NOMO-1 (cell line): ENCODE results near the gene RTP3.
A peak's percentile ranks its signal among the peaks of the same experiment; 100 is the strongest.

Source experiments
- DNase-seq, 2 experiments: peaks; one replicate each; lab custom pipeline; 2025; ENCODE audit not compliant: unreplicated experiment in 2 of 2; lab: John Stamatoyannopoulos, UW

Gene RTP3

GRCh38 chr3:46468753-46469600 lies 28.8 kb upstream of the RTP3 start:
- no peak for DNase-seq

GRCh38 chr3:46469680-46470357 lies 28.0 kb upstream of the RTP3 start:
- peak; percentile 40 to 44 for DNase-seq

- DNase-seq: no peak
These were observed 26.9 kb upstream of the RTP3 start for GRCh38 chr3:46470831-46471230.

GRCh38 chr3:46471371-46471914 lies 26.3 kb upstream of the RTP3 start:
- DNase-seq: no peak

GRCh38 chr3:46472736-46473135 lies 25.0 kb upstream of the RTP3 start:
- no peak for DNase-seq

GRCh38 chr3:46477145-46477544 lies 20.6 kb upstream of the RTP3 start:
- DNase-seq: no peak

- no peak for DNase-seq
These were observed 20.0 kb upstream of the RTP3 start for GRCh38 chr3:46477756-46478155.

- peak in 1 of 2 experiments; percentile 29 for DNase-seq
These were observed 19.4 kb upstream of the RTP3 start for GRCh38 chr3:46478341-46478740.

- no peak for DNase-seq
These were observed 18.8 kb upstream of the RTP3 start for GRCh38 chr3:46479021-46479420.

GRCh38 chr3:46479696-46480095 lies 18.1 kb upstream of the RTP3 start:
- DNase-seq: no peak

- DNase-seq: no peak
These were observed 17.1 kb upstream of the RTP3 start for GRCh38 chr3:46480491-46481195.

GRCh38 chr3:46481636-46482035 lies 16.1 kb upstream of the RTP3 start:
- no peak for DNase-seq

GRCh38 chr3:46482632-46483350 lies 15.0 kb upstream of the RTP3 start:
- DNase-seq: no peak

GRCh38 chr3:46483825-46484224 lies 14.0 kb upstream of the RTP3 start:
- DNase-seq: no peak

GRCh38 chr3:46484388-46484787 lies 13.4 kb upstream of the RTP3 start:
- no peak for DNase-seq

GRCh38 chr3:46484911-46485778 lies 12.6 kb upstream of the RTP3 start:
- DNase-seq: no peak

- DNase-seq: no peak
These were observed 12.0 kb upstream of the RTP3 start for GRCh38 chr3:46485779-46486175.

GRCh38 chr3:46488735-46489361 lies 8.9 kb upstream of the RTP3 start:
- peak; percentile 88 to 90 for DNase-seq

- no peak for DNase-seq
These were observed 8.4 kb upstream of the RTP3 start for GRCh38 chr3:46489381-46489780.
